Stimulated activated CD4-positive, alpha-beta T cell treated with anti-CD3 and anti-CD28 coated beads, Interleukin-2, amount 100 ng/mL, for 48 hours (primary cell): ENCODE data around the gene NPFFR1.
A peak's percentile ranks its signal among the peaks of the same experiment; 100 is the strongest.
"Not testable (repeated sequence)": the region's sequence is repeated elsewhere in the genome, so short reads cannot be mapped to it uniquely, and the experiment has no call there.

Experiments
- DNase-seq, 2 donors: peaks; one replicate each; pipeline ENCODE4 v3.0.0-alpha.2; 2020

The NPFFR1 gene

GRCh38 chr10:70255329-70256299, 28.2 kb downstream of the NPFFR1 start:
- DNase-seq, result peak in 1 of 2 donors; percentile 15

DNA sequence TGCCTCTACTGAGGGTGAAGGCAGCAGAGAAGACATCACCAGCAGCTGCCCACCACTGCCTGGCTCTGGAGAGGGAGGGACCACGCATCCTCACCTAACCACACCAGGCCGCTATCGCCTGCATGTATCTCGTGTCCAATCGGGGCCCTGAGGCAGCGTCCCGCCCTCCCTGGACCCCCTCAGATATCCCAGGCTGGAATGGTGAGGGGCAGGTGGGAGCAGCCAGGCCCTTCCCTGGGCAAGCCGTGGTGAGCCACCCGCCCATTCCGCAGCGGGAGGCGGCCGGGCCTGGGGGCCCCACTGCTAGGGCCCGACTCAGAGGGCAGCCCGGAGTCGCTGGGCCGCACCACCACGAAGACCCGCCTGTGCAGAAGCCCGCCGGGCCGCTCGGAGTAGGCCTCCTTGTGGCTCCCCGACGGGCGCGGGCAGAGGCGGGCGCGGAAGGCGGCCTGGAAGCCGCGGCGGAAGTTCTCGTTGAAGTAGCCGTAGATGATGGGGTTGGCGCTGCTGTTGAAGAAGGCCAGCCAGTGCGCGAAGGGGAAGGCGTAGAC, 29.0 kb downstream of the NPFFR1 start:
- DNase-seq, result no peak

DNA sequence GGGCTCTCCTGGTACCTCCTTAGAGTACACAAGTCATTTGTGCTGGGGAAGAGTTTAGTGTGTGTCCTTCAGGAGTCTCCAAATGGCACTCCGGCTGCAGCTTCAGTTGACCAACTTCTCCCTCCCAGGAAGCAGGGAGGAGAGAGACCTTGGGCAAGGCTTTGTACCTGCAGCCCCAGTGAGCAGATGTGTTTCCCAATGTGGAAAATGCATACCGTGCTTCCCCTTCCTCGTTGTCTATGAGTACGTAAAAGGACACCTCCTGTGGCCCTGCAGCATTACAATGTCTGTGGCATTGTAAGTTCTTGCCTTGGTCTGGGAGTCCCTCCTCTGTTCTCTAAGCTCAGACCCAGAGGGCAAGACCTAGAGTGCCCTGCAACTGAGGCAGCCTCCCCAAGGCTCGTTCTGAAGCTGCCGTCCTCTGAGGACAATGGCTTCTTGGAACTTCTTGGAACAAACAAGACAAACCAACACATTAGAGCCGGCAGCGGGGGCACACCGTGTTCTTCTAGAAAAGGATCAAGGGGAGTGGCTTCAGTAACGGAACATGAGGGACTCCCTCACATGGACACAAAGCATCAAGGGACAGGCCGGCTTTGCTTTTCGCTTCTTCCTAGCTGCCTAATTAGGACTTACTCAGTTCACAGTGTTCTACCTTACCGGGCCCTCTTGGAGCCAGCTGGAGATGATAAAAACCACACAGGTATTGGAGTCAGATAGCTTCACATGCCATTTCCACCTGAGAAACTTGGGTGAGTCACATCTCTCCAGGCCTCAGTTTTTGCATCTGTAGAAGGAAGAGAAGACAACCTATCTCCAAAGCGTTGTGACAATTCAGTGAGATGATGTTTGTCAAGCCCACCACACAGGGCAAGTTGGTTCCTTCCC, 29.7 kb downstream of the NPFFR1 start:
- DNase-seq, result no peak

GRCh38 chr10:70250961-70251680, 32.7 kb downstream of the NPFFR1 start:
- no peak for DNase-seq

DNA sequence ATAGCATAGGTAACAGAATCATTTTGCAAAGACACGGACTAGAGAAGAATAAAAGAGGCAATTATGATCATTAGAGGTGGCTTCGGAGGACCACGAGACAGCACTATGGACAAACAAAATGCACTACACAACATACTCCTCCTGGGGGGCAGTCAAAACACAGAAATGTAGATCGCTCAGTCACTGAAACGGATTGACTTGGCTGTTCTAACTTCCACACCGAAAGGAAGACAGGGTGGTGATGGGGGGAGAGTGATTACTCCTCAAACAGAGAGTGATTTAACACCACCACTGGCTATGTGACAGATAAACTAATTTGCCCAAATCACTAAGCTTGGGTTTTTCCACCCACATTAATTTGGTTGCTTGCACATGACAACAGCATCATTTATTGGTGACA, 36.4 kb downstream of the NPFFR1 start:
- DNase-seq, result no peak

GRCh38 chr10:70241081-70241480, 42.7 kb downstream of the NPFFR1 start:
- no peak for DNase-seq

GRCh38 chr10:70239986-70240385, 43.8 kb downstream of the NPFFR1 start:
- not testable (repeated sequence) for DNase-seq

GRCh38 chr10:70239077-70239976, 44.5 kb downstream of the NPFFR1 start:
- DNase-seq, result not testable (repeated sequence)

DNA sequence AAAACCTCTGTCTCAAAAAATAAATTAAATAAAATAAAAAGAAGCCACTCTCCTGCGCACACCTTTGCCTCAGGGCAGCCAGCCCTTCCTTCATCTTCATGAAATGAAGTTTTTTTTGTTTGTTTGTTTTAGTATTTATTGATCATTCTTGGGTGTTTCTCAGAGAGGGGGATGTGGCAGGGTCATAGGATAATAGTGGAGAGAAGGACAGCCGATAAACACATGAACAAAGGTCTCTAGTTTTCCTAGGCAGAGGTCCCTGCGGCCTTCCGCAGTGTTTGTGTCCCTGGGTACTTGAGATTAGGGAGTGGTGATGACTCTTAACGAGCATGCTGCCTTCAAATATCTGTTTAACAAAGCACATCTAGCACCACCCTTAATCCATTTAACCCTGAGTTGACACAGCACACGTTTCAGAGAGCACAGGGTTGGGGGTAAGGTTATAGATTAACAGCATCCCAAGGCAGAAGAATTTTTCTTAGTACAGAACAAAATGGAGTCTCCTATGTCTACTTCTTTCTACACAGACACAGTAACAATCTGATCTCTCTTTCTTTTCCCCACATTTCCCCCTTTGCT, 45.8 kb downstream of the NPFFR1 start:
- not testable (repeated sequence) for DNase-seq

DNA sequence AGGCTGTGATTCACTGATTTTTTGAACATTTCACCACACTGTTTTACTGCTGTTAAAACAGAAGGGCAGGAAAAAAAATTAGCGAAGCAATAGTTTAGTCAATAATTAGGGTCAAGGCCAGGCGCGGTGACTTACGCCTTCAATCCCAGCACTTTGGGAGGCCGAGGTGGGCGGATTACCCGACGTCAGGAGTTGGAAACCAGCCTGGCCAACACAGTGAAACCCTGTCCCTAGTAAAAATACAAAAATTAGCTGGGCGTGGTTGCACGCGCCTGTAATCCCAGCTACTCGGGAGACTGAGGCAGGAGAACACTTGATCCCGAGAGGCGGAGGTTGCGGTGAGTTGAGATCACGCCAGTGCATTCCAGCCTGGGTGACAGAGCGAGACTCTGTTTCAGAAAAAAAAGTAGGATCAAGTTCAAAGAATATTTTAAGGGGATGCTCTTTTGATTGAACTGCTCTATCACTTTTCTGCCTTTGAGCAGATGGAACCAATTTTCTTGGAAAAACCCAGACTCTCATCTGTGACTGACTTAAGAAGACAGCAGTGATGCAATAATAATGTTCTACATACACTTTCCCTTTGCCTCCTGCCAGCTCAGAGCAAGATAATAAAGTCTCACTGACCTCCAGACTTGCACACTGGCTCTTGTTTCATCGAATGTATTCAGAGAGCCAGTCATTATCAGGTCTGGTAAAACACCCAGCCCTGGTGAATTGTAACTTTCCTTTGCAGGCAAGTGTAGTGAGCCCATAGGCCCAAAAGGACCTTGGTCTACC, 48.9 kb downstream of the NPFFR1 start:
- no peak for DNase-seq

- no peak for DNase-seq
These were observed 49.9 kb downstream of the NPFFR1 start for GRCh38 chr10:70233939-70234300.

DNA sequence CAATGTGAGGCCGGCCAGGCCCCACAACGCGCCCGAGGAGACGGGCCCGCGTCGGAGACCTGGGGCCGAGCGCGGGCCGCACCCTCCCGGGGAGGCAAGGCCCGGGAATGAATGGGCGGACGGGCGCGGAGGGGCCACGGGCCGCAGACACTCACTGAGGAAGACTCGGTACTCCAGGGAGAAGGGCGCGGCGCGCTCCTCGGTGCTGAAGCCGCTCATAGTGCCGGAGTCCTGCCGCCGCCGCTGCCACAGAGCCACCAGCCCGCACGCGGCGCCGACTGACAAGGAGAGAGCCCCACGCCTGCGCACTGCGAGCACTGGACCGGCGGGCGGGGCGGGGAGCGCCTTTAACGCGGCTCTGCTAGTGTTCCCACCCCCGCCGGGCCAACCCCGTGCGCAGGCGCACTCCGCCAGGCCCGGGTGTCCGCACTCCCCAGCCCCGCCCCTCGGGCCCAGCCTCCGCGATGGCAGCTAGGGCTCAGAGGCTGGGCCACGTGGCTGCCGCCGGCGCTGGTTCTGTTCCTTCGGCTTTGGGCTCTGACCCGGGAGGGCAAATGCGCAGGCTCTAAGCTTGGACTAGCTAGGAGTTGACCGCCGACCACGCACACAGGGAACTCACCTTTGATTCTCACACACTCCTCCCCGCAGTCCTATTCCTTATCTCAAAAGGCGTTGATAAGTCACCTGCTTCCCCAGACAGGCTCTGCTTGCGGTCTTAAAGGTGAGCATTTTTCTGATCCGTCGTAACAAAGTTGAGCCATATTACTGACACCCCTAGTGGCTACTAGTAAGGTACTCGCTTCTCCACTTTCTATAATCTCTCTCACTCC, 50.5 kb downstream of the NPFFR1 start, which contains the start of gene PPA1:
PPA1 (minus strand) TSS at position 321 of the 830 bp plus-strand sequence; CDS start at position 219, 102 bp downstream.
- DNase-seq, result peak; percentile 98 to 99

GRCh38 chr10:70232859-70233108, 51.0 kb downstream of the NPFFR1 start:
- peak; percentile 18 to 23 for DNase-seq

- peak; percentile 25 to 27 for DNase-seq
These were observed 51.5 kb downstream of the NPFFR1 start for GRCh38 chr10:70232155-70232858.

- DNase-seq, result no peak
These were observed 55.3 kb downstream of the NPFFR1 start for GRCh38 chr10:70228491-70228890.

GRCh38 chr10:70227548-70228320, 56.1 kb downstream of the NPFFR1 start:
- no peak for DNase-seq

DNA sequence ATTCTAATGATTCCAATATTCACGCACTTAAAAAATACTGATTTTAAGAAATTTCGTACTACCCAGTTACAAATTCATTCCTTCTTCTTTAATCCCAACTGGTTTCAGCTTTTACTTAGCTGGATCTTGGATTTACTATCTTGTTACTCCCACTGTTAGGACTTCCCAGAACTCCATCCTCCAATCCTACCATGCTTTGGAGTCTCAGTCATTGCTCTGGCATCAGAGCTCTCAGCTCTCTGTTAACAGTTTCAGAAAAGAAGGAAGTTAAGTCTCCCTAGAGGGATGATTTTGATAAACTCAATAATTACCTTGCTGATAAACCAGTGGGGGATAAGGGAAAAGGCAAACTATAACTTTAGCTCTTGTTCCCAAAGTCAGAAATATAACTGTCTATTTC, 60.1 kb downstream of the NPFFR1 start:
- no peak for DNase-seq
